ENCODE measurements around the gene GARRE1.

GRCh38 chr19:34235425-34235940, 18.9 kb upstream of the GARRE1 start:
- no peak for TF ChIP-seq POLR2A (IDR thresholded peaks at IDR 0.05)
- no peak for TF ChIP-seq CTCF (IDR thresholded peaks at IDR 0.05)

Data from esophagus squamous epithelium (tissue), 4 donors.